Chondrocyte (in vitro differentiated cells): Measurements from ENCODE around the gene WNT2. TPM values are rescaled to one million over a fixed set of nuclear protein-coding genes. Genes with fewer than 3 reads are reported as not detected.

Experiments
- DNase-seq: peaks from one replicate; pipeline ENCODE4 v3.0.0; 2021; ENCODE audit warnings: mixed read lengths, low spot score
- H3K27ac Mint-ChIP-seq: one replicate; pipeline ENCODE4 v1.8.0; 2021; ENCODE audit warnings: mild to moderate bottlenecking, moderate library complexity, mixed read lengths; ENCODE audit not compliant: unreplicated experiment
- H3K27me3 Mint-ChIP-seq: 2 replicates; pipeline ENCODE4 v1.8.0; 2021; ENCODE audit warnings: low read depth, mixed read lengths
- H3K36me3 Mint-ChIP-seq: 2 replicates; pipeline ENCODE4 v1.8.0; 2021; ENCODE audit warnings: low read depth, mixed read lengths
- H3K4me1 Mint-ChIP-seq: 2 replicates; pipeline ENCODE4 v1.8.0; 2021; ENCODE audit warnings: low read depth, mild to moderate bottlenecking, mixed read lengths
- H3K4me3 Mint-ChIP-seq: one replicate; pipeline ENCODE4 v1.8.0; 2021; ENCODE audit warnings: mild to moderate bottlenecking, moderate library complexity, mixed read lengths; ENCODE audit not compliant: unreplicated experiment
- H3K9me3 Mint-ChIP-seq: 2 replicates; pipeline ENCODE4 v1.8.0; 2021; ENCODE audit warnings: low read depth, mixed read lengths
- total RNA-seq: library from RNA; stranded (reverse); gene quantifications from 3 replicates; pipeline ENCODE4 v1.2.1, GENCODE V29; 2021
- TF ChIP-seq, protein P1 (sequence below): fragments of 200-600 bp; sonication (generic); IDR thresholded peaks from 2 replicates; pipeline ENCODE4 v1.5.0; 2021; ENCODE audit warnings: antibody characterized with exemption, mild to moderate bottlenecking, moderate library complexity

The WNT2 gene
- total RNA-seq, 1 donor from 2014 or later: 0.90 TPM

DNA sequence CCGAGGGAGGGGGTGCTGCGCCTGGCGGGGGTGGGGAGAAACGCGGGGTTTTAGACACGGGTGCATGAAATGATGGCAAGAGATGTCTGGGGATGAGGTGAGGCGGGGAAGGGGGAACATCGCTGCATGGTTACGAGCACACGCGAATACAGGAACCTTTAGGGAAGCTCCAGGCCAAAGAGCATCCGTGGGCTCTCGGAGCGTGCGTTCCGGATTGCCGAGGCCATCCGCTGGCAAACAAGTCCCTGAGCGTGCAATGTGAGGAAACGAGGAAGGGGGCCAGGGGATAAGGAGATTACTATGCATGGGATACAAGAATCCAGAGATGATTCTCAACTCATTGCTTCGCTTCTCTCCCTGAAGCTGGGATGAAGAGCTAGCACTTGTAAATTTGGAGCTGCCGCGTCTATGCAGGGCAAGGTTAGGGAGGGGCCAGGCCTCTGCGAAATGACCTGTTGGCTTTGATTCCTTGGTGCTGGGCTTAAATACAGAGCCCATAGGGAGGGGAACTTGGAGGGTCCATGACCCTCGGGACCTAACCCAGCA lies 520 bp upstream of the WNT2 start:
- H3K27me3 Mint-ChIP-seq: peaks cover 33% of the 10 kb centered on the region
- H3K27ac Mint-ChIP-seq: no peak overlapping the region
- H3K4me1 Mint-ChIP-seq: peaks cover 30% of the 10 kb centered on the region
- peak overlapping the region; percentile 79 for H3K4me3 Mint-ChIP-seq
- TF ChIP-seq, protein P1, sequence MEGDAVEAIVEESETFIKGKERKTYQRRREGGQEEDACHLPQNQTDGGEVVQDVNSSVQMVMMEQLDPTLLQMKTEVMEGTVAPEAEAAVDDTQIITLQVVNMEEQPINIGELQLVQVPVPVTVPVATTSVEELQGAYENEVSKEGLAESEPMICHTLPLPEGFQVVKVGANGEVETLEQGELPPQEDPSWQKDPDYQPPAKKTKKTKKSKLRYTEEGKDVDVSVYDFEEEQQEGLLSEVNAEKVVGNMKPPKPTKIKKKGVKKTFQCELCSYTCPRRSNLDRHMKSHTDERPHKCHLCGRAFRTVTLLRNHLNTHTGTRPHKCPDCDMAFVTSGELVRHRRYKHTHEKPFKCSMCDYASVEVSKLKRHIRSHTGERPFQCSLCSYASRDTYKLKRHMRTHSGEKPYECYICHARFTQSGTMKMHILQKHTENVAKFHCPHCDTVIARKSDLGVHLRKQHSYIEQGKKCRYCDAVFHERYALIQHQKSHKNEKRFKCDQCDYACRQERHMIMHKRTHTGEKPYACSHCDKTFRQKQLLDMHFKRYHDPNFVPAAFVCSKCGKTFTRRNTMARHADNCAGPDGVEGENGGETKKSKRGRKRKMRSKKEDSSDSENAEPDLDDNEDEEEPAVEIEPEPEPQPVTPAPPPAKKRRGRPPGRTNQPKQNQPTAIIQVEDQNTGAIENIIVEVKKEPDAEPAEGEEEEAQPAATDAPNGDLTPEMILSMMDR: no peak
- H3K9me3 Mint-ChIP-seq: peaks cover 11% of the 10 kb centered on the region
- no peak for DNase-seq
- peaks cover 8% of the 10 kb centered on the region for H3K36me3 Mint-ChIP-seq

DNA sequence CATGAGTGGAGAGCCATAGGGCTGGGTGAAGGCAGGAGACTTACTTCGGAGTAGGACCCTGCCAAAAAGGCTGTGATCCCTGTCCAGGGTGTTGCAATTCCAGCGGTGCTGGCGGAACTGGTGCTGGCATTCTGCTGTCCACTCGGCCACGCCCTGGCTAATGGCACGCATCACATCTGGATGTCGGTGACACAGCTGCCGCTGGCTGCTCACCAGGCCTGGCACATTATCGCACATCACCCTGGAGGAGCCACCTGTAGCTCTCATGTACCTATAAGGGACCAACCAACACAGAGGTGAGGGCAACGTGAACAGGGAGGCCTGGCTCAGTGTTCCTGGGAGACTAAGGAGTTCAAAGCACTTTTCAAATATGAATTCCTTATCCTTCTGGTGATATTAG lies 2.3 kb downstream of the WNT2 start:
- Mint-ChIP-seq H3K4me1 (peaks cover 24% of the 10 kb centered on the region), H3K36me3 (no peaks in the 10 kb centered on the region), H3K4me3 (no peak overlapping the region), H3K27ac (no peak overlapping the region), H3K9me3 (no peaks in the 10 kb centered on the region), H3K27me3 (peaks cover 45% of the 10 kb centered on the region)
- no peak for DNase-seq
- TF ChIP-seq, protein P1: no peak

DNA sequence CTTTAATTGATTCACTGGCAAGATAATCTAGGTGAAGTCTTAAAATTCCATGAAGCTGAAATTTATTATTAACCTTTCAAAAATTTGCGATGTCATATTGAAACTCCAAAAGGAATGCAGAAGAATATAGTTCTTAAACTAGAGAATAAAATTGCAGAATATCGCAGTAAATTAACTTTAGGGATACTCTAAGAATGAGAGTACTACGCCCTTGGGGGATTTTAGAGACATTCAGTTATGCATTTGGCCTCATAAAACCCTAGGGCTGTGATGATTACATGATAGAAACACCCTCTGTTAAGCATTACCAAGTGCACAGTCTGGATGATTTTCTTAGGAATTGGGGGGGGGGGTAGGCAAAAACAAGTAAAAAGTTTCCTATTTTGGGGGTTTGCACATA lies 3.7 kb downstream of the WNT2 start:
- H3K27ac Mint-ChIP-seq: no peak overlapping the region
- no peaks in the 10 kb centered on the region for H3K9me3 Mint-ChIP-seq
- TF ChIP-seq, protein P1: no peak
- no peak overlapping the region for H3K4me3 Mint-ChIP-seq
- no peak for DNase-seq
- H3K4me1 Mint-ChIP-seq: peaks cover 14% of the 10 kb centered on the region
- H3K27me3 Mint-ChIP-seq: peaks cover 49% of the 10 kb centered on the region
- no peaks in the 10 kb centered on the region for H3K36me3 Mint-ChIP-seq

DNA sequence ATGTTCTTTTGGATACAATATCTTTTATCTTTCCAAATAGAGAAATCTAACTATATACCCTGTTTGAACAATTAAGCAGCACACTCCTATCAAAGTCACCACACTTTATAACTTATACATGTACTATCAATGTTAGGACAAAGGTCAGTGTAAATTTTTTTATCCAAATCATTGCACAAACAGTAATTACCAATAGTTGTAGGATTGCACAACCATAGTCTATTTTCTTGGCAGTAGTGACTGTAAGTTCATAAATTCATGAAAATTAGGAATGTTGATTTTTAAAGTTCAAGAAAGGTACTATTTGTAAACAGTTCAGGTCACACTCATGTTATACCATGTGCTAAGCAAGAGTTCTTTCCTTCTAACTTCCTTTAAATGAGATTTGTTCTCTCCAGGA lies 9.3 kb downstream of the WNT2 start:
- TF ChIP-seq, protein P1: no peak
- DNase-seq: no peak
- H3K27ac Mint-ChIP-seq: no peak overlapping the region
- no peaks in the 10 kb centered on the region for H3K4me1 Mint-ChIP-seq
- no peaks in the 10 kb centered on the region for H3K9me3 Mint-ChIP-seq
- peaks cover 22% of the 10 kb centered on the region for H3K27me3 Mint-ChIP-seq
- no peaks in the 10 kb centered on the region for H3K36me3 Mint-ChIP-seq
- no peak overlapping the region for H3K4me3 Mint-ChIP-seq

DNA sequence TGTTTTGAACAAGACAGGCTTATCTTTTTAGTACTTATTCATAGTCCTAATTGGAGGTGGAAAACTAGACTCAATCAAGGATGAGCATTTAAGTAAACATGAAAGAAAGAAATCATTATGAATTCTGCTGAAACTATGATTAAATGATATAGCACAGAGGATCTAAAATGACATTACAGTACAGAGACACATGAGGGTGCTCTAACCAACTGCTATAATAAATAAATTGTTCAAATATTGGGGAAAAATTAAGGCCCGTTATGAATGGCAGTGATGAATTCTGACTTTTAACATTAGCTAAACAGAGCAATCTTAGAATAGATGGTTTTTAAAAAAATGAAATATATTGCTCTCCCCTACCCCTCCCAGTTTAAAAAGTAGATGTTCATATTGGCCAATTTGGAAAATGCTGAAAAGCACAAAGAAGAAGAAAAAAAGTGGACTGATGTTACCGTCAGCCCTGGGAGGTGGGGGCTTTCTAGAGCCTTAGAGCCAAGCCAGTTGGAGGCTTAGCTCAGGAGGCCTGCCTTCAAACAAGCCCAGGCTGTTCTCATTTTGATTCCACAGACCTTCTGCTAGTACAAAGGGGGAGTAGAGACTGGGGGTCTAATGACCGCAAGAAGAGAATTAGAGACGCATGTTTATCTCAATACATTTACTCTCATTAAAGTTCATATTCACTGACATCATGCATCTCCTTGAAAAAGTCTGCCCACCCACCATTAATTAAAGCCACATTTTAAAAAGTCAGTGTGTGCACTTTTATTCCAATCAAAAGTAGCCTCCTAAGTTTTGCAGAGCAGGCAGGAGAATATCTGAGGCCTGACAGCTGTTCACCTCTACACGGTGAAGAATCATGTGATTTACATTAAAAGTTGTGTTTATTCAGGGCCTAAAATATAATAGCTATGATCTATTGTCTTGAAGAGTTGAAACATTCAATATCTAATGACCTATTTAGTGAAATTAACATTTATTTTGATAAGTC lies 10.0 kb downstream of the WNT2 start:
- H3K4me1 Mint-ChIP-seq: no peaks in the 10 kb centered on the region
- no peaks in the 10 kb centered on the region for H3K9me3 Mint-ChIP-seq
- TF ChIP-seq, protein P1: peak; percentile 80
- no peak overlapping the region for H3K27ac Mint-ChIP-seq
- H3K36me3 Mint-ChIP-seq: no peaks in the 10 kb centered on the region
- peaks cover 20% of the 10 kb centered on the region for H3K27me3 Mint-ChIP-seq
- no peak overlapping the region for H3K4me3 Mint-ChIP-seq
- no peak for DNase-seq
